A375 (cell line): ENCODE data around the gene PRKD2. TPM values are rescaled to one million over a fixed set of nuclear protein-coding genes. Genes with fewer than 3 reads are reported as not detected.

Experiments used
- small RNA-seq: library from RNA; depleted of rRNA; stranded (forward); fragments of <200 nt; gene quantifications from one replicate; pipeline ENCODE3, GENCODE V24; 2014
- total RNA-seq: library from RNA; depleted of rRNA; stranded (reverse); fragments of >200 nt; shearing (Covaris generic); gene quantifications from 2 replicates; pipeline ENCODE4 v1.2.3, GENCODE V29; 2014; rRNA removed

The PRKD2 gene
- total RNA-seq, result 21.9 and 23.3 TPM in 2 replicates

GRCh38 chr19:46717034-46717715 lies at the start of gene PRKD2:
Gene PRKD2, minus strand, starts transcription at chr19:46717114. Its CDS starts 744 bp downstream, at chr19:46716370.

GRCh38 chr19:46746281-46747057 lies 29.6 kb upstream of the PRKD2 start, which contains the start of gene STRN4:
Gene STRN4, minus strand, starts transcription at chr19:46746450. Its CDS starts 20 bp downstream, at chr19:46746430.

GRCh38 chr19:46745521-46746280 lies 28.8 kb upstream of the PRKD2 start, which contains the start of gene FKRP:
Gene FKRP, plus strand, starts transcription at chr19:46746057. Its CDS starts 9,394 bp downstream, at chr19:46755451.

GRCh38 chr19:46661020-46661731 lies 55.7 kb downstream of the PRKD2 start, which contains the start of gene DACT3:
Gene DACT3, minus strand, starts transcription at chr19:46661182. Its CDS starts 118 bp downstream, at chr19:46661064.

GRCh38 chr19:46635920-46636761 lies 80.8 kb downstream of the PRKD2 start, which contains the start of gene GNG8:
Gene GNG8, minus strand, starts transcription at chr19:46636202. Its CDS starts 1,520 bp downstream, at chr19:46634682.

GRCh38 chr19:46624958-46625661 lies 91.8 kb downstream of the PRKD2 start, which contains the start of gene PTGIR:
Gene PTGIR, minus strand, starts transcription at chr19:46625089. Its CDS starts 864 bp downstream, at chr19:46624225.

Small RNAs within 50 kb of the gene (small RNA-seq; reads per million reads assigned to genes)
- gene MIR320E, result not detected
- not detected for gene RF00019
- gene RN7SL364P, result 0.42 reads per million, percentile 10 among the genes with 10 or more reads in this experiment

Other genes starting within 250 kb of the PRKD2 start
- gene PNMA8A, start 245.6 kb downstream of the PRKD2 start, total RNA-seq, result 27.8 and 32.1 TPM in 2 replicates
- 0.04 TPM in 1 of 2 replicates, not detected in the other for gene PNMA8B, start 221.2 kb downstream of the PRKD2 start, total RNA-seq
- gene CALM3, start 115.8 kb downstream of the PRKD2 start, total RNA-seq, result 104 and 125 TPM in 2 replicates
- 0.32 TPM in 1 of 2 replicates, not detected in the other for gene PTGIR, start 92.0 kb downstream of the PRKD2 start, total RNA-seq
- not detected in 2 replicates for gene GNG8, start 80.9 kb downstream of the PRKD2 start, total RNA-seq
- 0.24 and 0.45 TPM in 2 replicates for gene DACT3, start 55.9 kb downstream of the PRKD2 start, total RNA-seq
- 26.2 and 27.9 TPM in 2 replicates for gene FKRP, start 28.9 kb upstream of the PRKD2 start, total RNA-seq
- gene STRN4, start 29.3 kb upstream of the PRKD2 start, total RNA-seq, result 109 and 119 TPM in 2 replicates
- 379 and 423 TPM in 2 replicates for gene SLC1A5, start 71.5 kb upstream of the PRKD2 start, total RNA-seq
- 452 and 463 TPM in 2 replicates for gene AP2S1, start 133.7 kb upstream of the PRKD2 start, total RNA-seq
- gene ARHGAP35, start 143.9 kb upstream of the PRKD2 start, total RNA-seq, result 21.1 and 21.8 TPM in 2 replicates